ENCODE results near the gene SPTLC3. TPM values are rescaled to one million over a fixed set of nuclear protein-coding genes. Genes with fewer than 3 reads are reported as not detected.

Gene SPTLC3
- total and polyA plus RNA-seq, 2 experiments from 2014 or later = 0.52 to 0.66 TPM

DNA sequence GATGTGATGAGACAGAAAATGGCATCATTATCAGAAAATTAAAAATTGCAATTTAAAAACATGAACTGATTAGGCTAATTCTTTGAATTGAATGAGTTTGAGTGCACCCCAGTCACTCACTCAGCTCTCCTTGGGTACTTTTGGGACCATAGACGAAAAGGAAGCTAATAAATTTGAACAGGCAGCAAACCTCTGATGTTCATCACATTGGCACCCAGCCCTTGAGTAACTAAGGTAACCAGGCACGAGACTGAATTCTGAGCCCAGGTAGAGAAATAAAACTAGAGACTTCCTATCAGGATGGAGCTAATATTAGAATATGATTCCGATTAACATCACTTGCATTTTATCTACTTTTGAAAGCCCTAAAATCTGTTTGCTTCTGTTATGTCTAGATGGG lies 131.4 kb downstream of the SPTLC3 start:
- H3K4me3 Mint-ChIP-seq = no peak overlapping the region
- no peaks in the 10 kb centered on the region for H3K9me3 Mint-ChIP-seq
- Histone ChIP-seq H3K4me2 (no peak overlapping the region), H3K27ac (ENCODE audit: low read depth) (no peak overlapping the region), H3K79me2 (replicated peaks; ENCODE audit: insufficient read depth) (no peaks in the 10 kb centered on the region), H2AFZ (no peak overlapping the region), H3K9me2 (ENCODE audit: insufficient read depth) (0 out of 2 replicates have a peak, but pooled peaks cover 8% of the 10 kb centered on the region), H3K36me3 (ENCODE audit: insufficient read depth) (no peaks in the 10 kb centered on the region), H3K4me3 (no peak overlapping the region), H3K27me3 (ENCODE audit: insufficient read depth) (no peaks in the 10 kb centered on the region), H3F3A (replicated peaks; ENCODE audit: low read depth) (no peaks in the 10 kb centered on the region), H3K4me1 (ENCODE audit: insufficient read depth) (no peaks in the 10 kb centered on the region), H4K20me1 (replicated peaks; ENCODE audit: insufficient read depth) (no peaks in the 10 kb centered on the region)
- no peak for TF ChIP-seq ZNF331 (CRISPR knock-in tag; IDR thresholded peaks at IDR 0.05; ENCODE audit: low read depth)
- TF ChIP-seq, protein P1, sequence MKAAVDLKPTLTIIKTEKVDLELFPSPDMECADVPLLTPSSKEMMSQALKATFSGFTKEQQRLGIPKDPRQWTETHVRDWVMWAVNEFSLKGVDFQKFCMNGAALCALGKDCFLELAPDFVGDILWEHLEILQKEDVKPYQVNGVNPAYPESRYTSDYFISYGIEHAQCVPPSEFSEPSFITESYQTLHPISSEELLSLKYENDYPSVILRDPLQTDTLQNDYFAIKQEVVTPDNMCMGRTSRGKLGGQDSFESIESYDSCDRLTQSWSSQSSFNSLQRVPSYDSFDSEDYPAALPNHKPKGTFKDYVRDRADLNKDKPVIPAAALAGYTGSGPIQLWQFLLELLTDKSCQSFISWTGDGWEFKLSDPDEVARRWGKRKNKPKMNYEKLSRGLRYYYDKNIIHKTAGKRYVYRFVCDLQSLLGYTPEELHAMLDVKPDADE (IDR thresholded peaks at IDR 0.05) = no peak
- H3K27me3 Mint-ChIP-seq (ENCODE audit: insufficient read depth, low read depth, poor library complexity) = no peaks in the 10 kb centered on the region
- ATAC-seq (no peak), DNase-seq (ENCODE audit: low spot score) (no peak)
- H3K4me1 Mint-ChIP-seq = no peaks in the 10 kb centered on the region
- H3K36me3 Mint-ChIP-seq (ENCODE audit: low read depth) = no peaks in the 10 kb centered on the region
- no peak overlapping the region for H3K27ac Mint-ChIP-seq

DNA sequence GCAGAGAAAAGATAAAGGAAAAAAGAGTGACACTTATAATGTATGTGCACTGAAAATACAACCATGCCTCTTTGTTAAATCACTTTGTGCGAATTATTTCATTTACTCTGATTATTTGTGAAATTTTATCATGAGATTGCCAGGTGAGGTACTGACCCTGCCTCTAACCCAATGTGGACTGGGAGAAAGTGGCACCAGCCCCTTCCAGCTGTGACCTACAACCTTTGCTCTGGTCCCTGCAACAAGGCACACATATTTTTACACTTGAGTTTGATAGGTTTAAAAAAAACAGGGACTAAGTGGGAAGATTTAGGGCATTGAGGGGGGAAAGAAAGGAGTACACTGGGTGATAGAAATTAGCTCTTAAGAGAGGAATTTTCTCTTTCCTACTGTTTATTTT lies 132.0 kb downstream of the SPTLC3 start:
- H3K27ac Mint-ChIP-seq = no peak overlapping the region
- H3K27me3 Mint-ChIP-seq (ENCODE audit: insufficient read depth, low read depth, poor library complexity) = no peaks in the 10 kb centered on the region
- Histone ChIP-seq H3F3A (replicated peaks; ENCODE audit: low read depth) (no peaks in the 10 kb centered on the region), H3K4me2 (no peak overlapping the region), H3K27ac (ENCODE audit: low read depth) (no peak overlapping the region), H3K4me3 (no peak overlapping the region), H4K20me1 (replicated peaks; ENCODE audit: insufficient read depth) (no peaks in the 10 kb centered on the region), H3K36me3 (ENCODE audit: insufficient read depth) (no peaks in the 10 kb centered on the region), H3K4me1 (ENCODE audit: insufficient read depth) (no peaks in the 10 kb centered on the region), H3K79me2 (replicated peaks; ENCODE audit: insufficient read depth) (no peaks in the 10 kb centered on the region), H3K27me3 (ENCODE audit: insufficient read depth) (no peaks in the 10 kb centered on the region), H2AFZ (no peak overlapping the region), H3K9me2 (ENCODE audit: insufficient read depth) (0 out of 2 replicates have a peak, but pooled peaks cover 8% of the 10 kb centered on the region)
- ATAC-seq (no peak), DNase-seq (ENCODE audit: low spot score) (no peak)
- no peak overlapping the region for H3K4me3 Mint-ChIP-seq
- H3K9me3 Mint-ChIP-seq = no peaks in the 10 kb centered on the region
- TF ChIP-seq EZH2phosphoT487 (IDR thresholded peaks at IDR 0.05; ENCODE audit: unreplicated experiment) (no peak), CREB1 (CRISPR knock-in tag; IDR thresholded peaks at IDR 0.05; ENCODE audit: low read depth) (no peak), JUNB (IDR thresholded peaks at IDR 0.05; ENCODE audit: unreplicated experiment) (no peak), ZNF331 (CRISPR knock-in tag; IDR thresholded peaks at IDR 0.05; ENCODE audit: low read depth) (no peak), STAT1 (IDR thresholded peaks at IDR 0.05; ENCODE audit: unreplicated experiment) (no peak), EZH2 (IDR thresholded peaks at IDR 0.05; ENCODE audit: low read depth, unreplicated experiment) (no peak), NANOG (IDR thresholded peaks at IDR 0.05; ENCODE audit: borderline replicate concordance) (no peak)
- TF ChIP-seq, protein P2, sequence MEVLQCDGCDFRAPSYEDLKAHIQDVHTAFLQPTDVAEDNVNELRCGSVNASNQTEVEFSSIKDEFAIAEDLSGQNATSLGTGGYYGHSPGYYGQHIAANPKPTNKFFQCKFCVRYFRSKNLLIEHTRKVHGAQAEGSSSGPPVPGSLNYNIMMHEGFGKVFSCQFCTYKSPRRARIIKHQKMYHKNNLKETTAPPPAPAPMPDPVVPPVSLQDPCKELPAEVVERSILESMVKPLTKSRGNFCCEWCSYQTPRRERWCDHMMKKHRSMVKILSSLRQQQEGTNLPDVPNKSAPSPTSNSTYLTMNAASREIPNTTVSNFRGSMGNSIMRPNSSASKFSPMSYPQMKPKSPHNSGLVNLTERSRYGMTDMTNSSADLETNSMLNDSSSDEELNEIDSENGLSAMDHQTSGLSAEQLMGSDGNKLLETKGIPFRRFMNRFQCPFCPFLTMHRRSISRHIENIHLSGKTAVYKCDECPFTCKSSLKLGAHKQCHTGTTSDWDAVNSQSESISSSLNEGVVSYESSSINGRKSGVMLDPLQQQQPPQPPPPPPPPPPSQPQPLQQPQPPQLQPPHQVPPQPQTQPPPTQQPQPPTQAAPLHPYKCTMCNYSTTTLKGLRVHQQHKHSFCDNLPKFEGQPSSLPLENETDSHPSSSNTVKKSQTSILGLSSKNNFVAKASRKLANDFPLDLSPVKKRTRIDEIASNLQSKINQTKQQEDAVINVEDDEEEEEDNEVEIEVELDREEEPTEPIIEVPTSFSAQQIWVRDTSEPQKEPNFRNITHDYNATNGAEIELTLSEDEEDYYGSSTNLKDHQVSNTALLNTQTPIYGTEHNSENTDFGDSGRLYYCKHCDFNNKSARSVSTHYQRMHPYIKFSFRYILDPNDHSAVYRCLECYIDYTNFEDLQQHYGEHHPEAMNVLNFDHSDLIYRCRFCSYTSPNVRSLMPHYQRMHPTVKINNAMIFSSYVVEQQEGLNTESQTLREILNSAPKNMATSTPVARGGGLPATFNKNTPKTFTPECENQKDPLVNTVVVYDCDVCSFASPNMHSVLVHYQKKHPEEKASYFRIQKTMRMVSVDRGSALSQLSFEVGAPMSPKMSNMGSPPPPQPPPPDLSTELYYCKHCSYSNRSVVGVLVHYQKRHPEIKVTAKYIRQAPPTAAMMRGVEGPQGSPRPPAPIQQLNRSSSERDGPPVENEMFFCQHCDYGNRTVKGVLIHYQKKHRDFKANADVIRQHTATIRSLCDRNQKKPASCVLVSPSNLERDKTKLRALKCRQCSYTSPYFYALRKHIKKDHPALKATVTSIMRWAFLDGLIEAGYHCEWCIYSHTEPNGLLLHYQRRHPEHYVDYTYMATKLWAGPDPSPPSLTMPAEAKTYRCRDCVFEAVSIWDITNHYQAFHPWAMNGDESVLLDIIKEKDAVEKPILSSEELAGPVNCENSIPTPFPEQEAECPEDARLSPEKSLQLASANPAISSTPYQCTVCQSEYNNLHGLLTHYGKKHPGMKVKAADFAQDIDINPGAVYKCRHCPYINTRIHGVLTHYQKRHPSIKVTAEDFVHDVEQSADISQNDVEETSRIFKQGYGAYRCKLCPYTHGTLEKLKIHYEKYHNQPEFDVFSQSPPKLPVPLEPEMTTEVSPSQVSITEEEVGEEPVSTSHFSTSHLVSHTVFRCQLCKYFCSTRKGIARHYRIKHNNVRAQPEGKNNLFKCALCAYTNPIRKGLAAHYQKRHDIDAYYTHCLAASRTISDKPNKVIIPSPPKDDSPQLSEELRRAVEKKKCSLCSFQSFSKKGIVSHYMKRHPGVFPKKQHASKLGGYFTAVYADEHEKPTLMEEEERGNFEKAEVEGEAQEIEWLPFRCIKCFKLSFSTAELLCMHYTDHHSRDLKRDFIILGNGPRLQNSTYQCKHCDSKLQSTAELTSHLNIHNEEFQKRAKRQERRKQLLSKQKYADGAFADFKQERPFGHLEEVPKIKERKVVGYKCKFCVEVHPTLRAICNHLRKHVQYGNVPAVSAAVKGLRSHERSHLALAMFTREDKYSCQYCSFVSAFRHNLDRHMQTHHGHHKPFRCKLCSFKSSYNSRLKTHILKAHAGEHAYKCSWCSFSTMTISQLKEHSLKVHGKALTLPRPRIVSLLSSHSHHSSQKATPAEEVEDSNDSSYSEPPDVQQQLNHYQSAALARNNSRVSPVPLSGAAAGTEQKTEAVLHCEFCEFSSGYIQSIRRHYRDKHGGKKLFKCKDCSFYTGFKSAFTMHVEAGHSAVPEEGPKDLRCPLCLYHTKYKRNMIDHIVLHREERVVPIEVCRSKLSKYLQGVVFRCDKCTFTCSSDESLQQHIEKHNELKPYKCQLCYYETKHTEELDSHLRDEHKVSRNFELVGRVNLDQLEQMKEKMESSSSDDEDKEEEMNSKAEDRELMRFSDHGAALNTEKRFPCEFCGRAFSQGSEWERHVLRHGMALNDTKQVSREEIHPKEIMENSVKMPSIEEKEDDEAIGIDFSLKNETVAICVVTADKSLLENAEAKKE (CRISPR knock-in tag; IDR thresholded peaks at IDR 0.05) = no peak
- TF ChIP-seq, protein P1 (IDR thresholded peaks at IDR 0.05) = no peak
- no peaks in the 10 kb centered on the region for H3K36me3 Mint-ChIP-seq (ENCODE audit: low read depth)
- no peaks in the 10 kb centered on the region for H3K4me1 Mint-ChIP-seq
